GM12878 (cell line): ENCODE measurements around the gene ARHGAP26. TPM values are rescaled to one million over a fixed set of nuclear protein-coding genes. Genes with fewer than 3 reads are reported as not detected.

Experiments
- ATAC-seq: fragments of 200-7000 bp; cut with Tn5 transposase; 3 replicates; pipeline ENCODE4 v1.9.1; 2020; ENCODE audit warnings: mild to moderate bottlenecking, moderate library complexity
- BruUV-seq: library from RNA; stranded (reverse); fragments of 400-500 nt; replicated peaks from 2 replicates; lab custom pipeline; 2021; lab: Mats Ljungman, UMichigan
- CTCF ChIA-PET: fragments of 300-600 bp; sonication (Branson Sonifier 250); formaldehyde crosslinking; extraction: SDS; loops from one replicate; lab custom pipeline; 2021; ENCODE audit warnings: inconsistent platforms; lab: Yijun Ruan, JAX
- POLR2A ChIA-PET: fragments of 350-600 bp; formaldehyde crosslinking; extraction: SDS; loops from one replicate; lab custom pipeline; 2021; ENCODE audit warnings: inconsistent platforms; lab: Charles Lee
- RAD21 ChIA-PET: fragments of 300-600 bp; sonication (Branson Sonifier 250); formaldehyde crosslinking; loops from one replicate; lab custom pipeline; 2023; ENCODE audit warnings: antibody characterized with exemption; ENCODE audit not compliant: unreplicated experiment; lab: Charles Lee
- SMC1A ChIA-PET: fragments of 300-600 bp; sonication (Branson Sonifier 250); formaldehyde crosslinking; loops from one replicate; lab custom pipeline; 2023; ENCODE audit not compliant: unreplicated experiment, uncharacterized antibody; lab: Charles Lee
- DNase-seq: peaks from one replicate; pipeline ENCODE4 v3.0.0-alpha.2; 2011; ENCODE audit warnings: low read depth, low spot score
- FAIRE-seq: peaks from 3 replicates; lab custom pipeline; 2011; peaks lifted over from hg19 to GRCh38; lab: Jason Lieb, UNC
- H2AFZ ChIP-seq: 2 replicates; pipeline ENCODE4 v1.6.0; 2011; ENCODE audit warnings: low read depth, low read length, control low read depth; ENCODE audit not compliant: control insufficient read depth
- H3K27ac ChIP-seq: 2 replicates; pipeline ENCODE4 v1.5.1; 2011; ENCODE audit warnings: control low read depth; ENCODE audit not compliant: control insufficient read depth, insufficient read depth
- H3K27me3 ChIP-seq, 2 experiments: replicated peaks in 1 of 2; 2 replicates each; pipeline versions ENCODE4 v1.6.0 to v1.6.1; 2011; ENCODE audit warnings: low read length in 1 of 2; ENCODE audit not compliant: control insufficient read depth in 2 of 2, insufficient read depth in 2 of 2
- H3K36me3 ChIP-seq, 2 experiments: 2 replicates each; pipeline ENCODE4 v1.5.1; 2011; ENCODE audit warnings: low read length in 1 of 2; ENCODE audit not compliant: control insufficient read depth in 2 of 2, insufficient read depth in 2 of 2
- H3K4me1 ChIP-seq: 2 replicates; pipeline ENCODE4 v1.6.1; 2011; ENCODE audit warnings: mild to moderate bottlenecking, low read length, moderate library complexity, mixed read lengths; ENCODE audit not compliant: control insufficient read depth, insufficient read depth
- H3K4me2 ChIP-seq: 2 replicates; pipeline ENCODE4 v1.6.0; 2011; ENCODE audit warnings: control low read depth; ENCODE audit not compliant: control insufficient read depth, insufficient read depth
- H3K4me3 ChIP-seq: fragments of 200-600 bp; sonication (generic); 2 replicates; pipeline ENCODE4 v1.5.1; 2016
- H3K79me2 ChIP-seq: 2 replicates; pipeline ENCODE4 v1.6.0; 2011; ENCODE audit warnings: low read length; ENCODE audit not compliant: control insufficient read depth, insufficient read depth
- H3K9ac ChIP-seq: 2 replicates; pipeline ENCODE4 v1.8.0; 2011; ENCODE audit warnings: low read length, control low read depth, mixed read lengths; ENCODE audit not compliant: control insufficient read depth, insufficient read depth
- H3K9me3 ChIP-seq: replicated peaks from 3 replicates; pipeline ENCODE4 v1.5.1; 2011; ENCODE audit warnings: mild to moderate bottlenecking, low read length; ENCODE audit not compliant: control insufficient read depth, insufficient read depth
- H4K20me1 ChIP-seq: 2 replicates; pipeline ENCODE4 v1.6.0; 2011; ENCODE audit not compliant: control insufficient read depth, insufficient read depth
- EGR1 ChIP-seq, 2 experiments: IDR thresholded peaks; 1 replicate in 1 of 2; 2 replicates in 1 of 2; pipeline ENCODE4 v1.6.1; 2011 to 2012; ENCODE audit warnings: low read depth in 2 of 2, low read length in 2 of 2, borderline replicate concordance in 1 of 2, mild to moderate bottlenecking in 1 of 2, moderate library complexity in 1 of 2
- FOXM1 ChIP-seq: IDR thresholded peaks from 2 replicates; pipeline ENCODE4 v1.6.1; 2012; ENCODE audit warnings: low read depth, mild to moderate bottlenecking, inconsistent platforms, low read length, moderate library complexity
- MEF2B ChIP-seq: fragments of 450-650 bp; IDR thresholded peaks from 2 replicates; pipeline ENCODE4 v1.6.1; 2018; ENCODE audit warnings: mild to moderate bottlenecking, moderate library complexity; ENCODE audit not compliant: partially characterized antibody, poor library complexity, severe bottlenecking
- NFXL1 ChIP-seq: fragments of 450-650 bp; IDR thresholded peaks from 2 replicates; pipeline ENCODE4 v1.6.1; 2017; ENCODE audit warnings: antibody characterized with exemption, mild to moderate bottlenecking, borderline replicate concordance
- SPI1 ChIP-seq: IDR thresholded peaks from 2 replicates; pipeline ENCODE4 v1.6.1; 2011; ENCODE audit warnings: low read depth, mild to moderate bottlenecking, low read length, moderate library complexity, borderline replicate concordance; ENCODE audit not compliant: insufficient read depth
- ZNF274 ChIP-seq: IDR thresholded peaks from one replicate; pipeline ENCODE4 v1.8.0; 2011; ENCODE audit not compliant: insufficient read length, insufficient read depth
- ZNF687 ChIP-seq: fragments of 450-650 bp; IDR thresholded peaks from 2 replicates; pipeline ENCODE4 v1.6.1; 2017; ENCODE audit warnings: mild to moderate bottlenecking, moderate library complexity
- WGBS: methylation state at CpG from one replicate; pipeline ENCODE4 v1.1.6; 2016; ENCODE audit warnings: low lambda C conversion rate; ENCODE audit not compliant: insufficient replicate concordance, insufficient coverage; ENCODE audit errors: missing lambda C conversion rate; 5-methylcytosine and 5-hydroxymethylcytosine counted together
- in situ Hi-C: fragments of 300-500 bp; cut with MboI; formaldehyde crosslinking; loops from 9 replicates; pipeline ENCODE4 v1.14.3; 2018; ENCODE audit warnings: mixed read lengths
- intact Hi-C: fragments of 100-400 bp; cut with micrococcal nuclease; formaldehyde crosslinking; loops from one replicate; pipeline ENCODE4 v1.14.2; 2022; ENCODE audit not compliant: unreplicated experiment
- polyA plus RNA-seq, 11 experiments: library from polyadenylated mRNA; depleted of rRNA in 4 of 11; unstranded in 6 of 11; stranded (reverse) in 5 of 11; fragments of >200 nt; fragmentation: Nextera tagmentation in 4 of 11; fragmentation: Illumina TruSeq in 1 of 11; extraction: Ambion mirVana in 4 of 11; extraction: Trizol in 1 of 11; gene quantifications; 1 replicate in 1 of 11; 2 replicates in 10 of 11; pipeline versions ENCODE4 v1.2.1 to v1.2.3, GENCODE V29; 2011 to 2016; ENCODE audit warnings: inconsistent platforms in 2 of 11, missing spikeins in 2 of 11, low read depth in 1 of 11
- total RNA-seq, 4 experiments: library from RNA; depleted of rRNA in 3 of 4; stranded (reverse); fragments of >200 nt in 3 of 4; fragmentation: Illumina TruSeq in 1 of 4; extraction: Trizol in 1 of 4; gene quantifications; 2 replicates each; pipeline versions ENCODE4 v1.2.1 to v1.2.3, GENCODE V29; 2013 to 2021

The ARHGAP26 gene
- total and polyA plus RNA-seq, 10 of the 15 experiments (the other 5 are each of a cell fraction or from before 2014, with no cell fraction given) = 9.4 to 41.5 (median 19.3) TPM

- ChIA-PET CTCF (interaction anchor here (1.4 kb wide), 1 partner anchor 14 kb away, joined by 6 read pairs; no protein-coding TSS in a partner anchor), RAD21 (interaction anchor here (1.0 to 1.3 kb wide), 2 partner anchors 37 to 46 kb away, joined by 3 read pairs; partner anchors contain the start of gene ARHGAP26), SMC1A (interaction anchor here (0.6 kb wide), 1 partner anchor 116 kb away, joined by 3 read pairs; no protein-coding TSS in a partner anchor), POLR2A (no interaction called here)
- H3K79me2 ChIP-seq = no peaks in the 10 kb centered on the region
- ATAC-seq (peak; percentile 73), FAIRE-seq (no peak), DNase-seq (no peak)
- in situ Hi-C loops = no loop called here
- H3K27me3 ChIP-seq = no peaks in the 10 kb centered on the region
- no peak overlapping the region for H3K4me3 ChIP-seq
- H3K4me1 ChIP-seq = peaks cover 8% of the 10 kb centered on the region; the same call in 1 of the 2 replicates
- H3K9me3 ChIP-seq = no peaks in the 10 kb centered on the region; the same call in 1 of the 3 replicates
- no peak overlapping the region for H3K4me2 ChIP-seq
- intact Hi-C loops = no loop called here
- BruUV-seq = no TSS peak
- TF ChIP-seq SPI1 = peak; percentile 89
- no peak for TF ChIP-seq NFXL1
- peak; percentile 44 for TF ChIP-seq MEF2B
- 58% methylated on average over 6 of the region's 6 CpGs for WGBS
- no peak overlapping the region for H2AFZ ChIP-seq
- no peak overlapping the region for H3K27ac ChIP-seq
- no peak overlapping the region for H3K9ac ChIP-seq
- H4K20me1 ChIP-seq = no peaks in the 10 kb centered on the region
- no peaks in the 10 kb centered on the region for H3K36me3 ChIP-seq
Observed at GRCh38 chr5:142807372-142807911, 37.3 kb downstream of the ARHGAP26 start.

GRCh38 chr5:142808878-142809598 lies 38.9 kb downstream of the ARHGAP26 start:
- H3K9ac ChIP-seq = no peak overlapping the region
- H3K4me2 ChIP-seq = no peak overlapping the region
- WGBS = 31% methylated on average over 2 of the region's 2 CpGs
- intact Hi-C loops (no loop called here), in situ Hi-C loops (no loop called here)
- no peaks in the 10 kb centered on the region; the same call in 1 of the 3 replicates for H3K9me3 ChIP-seq
- ChIA-PET SMC1A (interaction anchor here (0.7 kb wide), 2 partner anchors 12 to 21 kb away, joined by 3 to 4 read pairs; no protein-coding TSS in a partner anchor), RAD21 (interaction anchor here (0.5 to 1.3 kb wide), 2 partner anchors 12 to 38 kb away, joined by 3 read pairs; partner anchors contain the start of gene ARHGAP26), POLR2A (no interaction called here), CTCF (interaction anchor here (0.7 to 1.5 kb wide), 6 partner anchors 18 to 95 kb away, joined by 3 to 5 read pairs (median 4); partner anchors contain the start of gene ARHGAP26)
- H3K4me1 ChIP-seq = peaks cover 8% of the 10 kb centered on the region; the same call in 1 of the 2 replicates
- no peaks in the 10 kb centered on the region for H4K20me1 ChIP-seq
- FAIRE-seq (no peak), ATAC-seq (no peak), DNase-seq (no peak)
- BruUV-seq = no TSS peak
- no peak overlapping the region for H3K4me3 ChIP-seq
- H3K27ac ChIP-seq = no peak overlapping the region
- H3K27me3 ChIP-seq = no peaks in the 10 kb centered on the region
- no peak overlapping the region for H2AFZ ChIP-seq
- H3K79me2 ChIP-seq = no peaks in the 10 kb centered on the region
- no peaks in the 10 kb centered on the region for H3K36me3 ChIP-seq
- TF ChIP-seq ZNF687 (no peak), EGR1 (IDR thresholded peaks at IDR 0.05; ENCODE audit: borderline replicate concordance in 1 of 2, low read depth in 2 of 2, low read length in 2 of 2) (no peak), ZNF274 (no peak), FOXM1 (no peak)
